ENCODE data around the gene EFL1. TPM values are rescaled to one million over a fixed set of nuclear protein-coding genes. Genes with fewer than 3 reads are reported as not detected.

Gene EFL1
- total and polyA plus RNA-seq, 2 experiments from 2014 or later, result 15.4 to 46.4 TPM

DNA sequence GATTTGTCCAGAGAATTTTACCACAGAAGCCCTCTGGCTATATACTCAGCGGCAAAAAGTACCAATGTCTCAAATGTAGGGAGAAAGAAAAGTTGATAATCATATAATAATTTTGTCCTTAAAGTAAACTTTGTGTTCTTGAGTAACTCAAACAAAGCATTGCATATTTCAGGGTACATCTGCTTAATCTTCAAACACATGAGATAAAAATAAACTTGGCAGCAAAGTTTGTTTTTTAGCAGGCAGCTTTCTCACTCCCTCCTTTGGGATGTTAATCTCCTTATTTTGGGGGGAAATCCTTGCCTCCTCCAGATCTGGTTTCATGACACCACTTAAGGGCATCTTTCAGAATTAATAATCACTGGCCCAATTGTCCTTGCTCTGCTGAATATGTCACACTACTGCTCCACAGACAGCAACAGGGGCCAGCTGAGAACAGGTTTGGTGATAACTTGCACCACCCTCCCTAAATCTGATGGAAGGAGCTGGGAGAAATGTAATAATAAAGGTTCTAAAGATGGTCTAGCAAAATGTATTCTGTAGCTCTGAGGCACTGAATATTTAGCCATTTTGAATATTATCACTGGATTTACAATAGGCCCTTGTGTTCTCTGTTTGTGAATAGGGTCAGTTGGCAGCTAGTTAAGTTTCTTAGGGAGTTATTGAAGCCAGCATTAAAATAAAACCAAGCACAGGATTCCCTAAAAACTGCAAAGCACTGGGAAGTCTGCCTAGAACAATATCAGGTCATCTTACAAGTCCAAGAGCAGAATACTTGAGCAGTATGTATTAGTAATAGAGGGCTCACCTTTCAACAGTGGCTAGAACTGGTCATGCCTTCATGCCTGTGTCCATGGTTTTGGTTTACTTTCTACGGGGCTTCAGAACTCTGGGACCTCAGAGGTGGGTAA, 79.2 kb downstream of the EFL1 start:
- DNase-seq (ENCODE audit: low spot score), result no peak
- H3K4me3 Mint-ChIP-seq, result no peak overlapping the region
- peaks cover 12% of the 10 kb centered on the region; the same call in 2 of the 3 replicates for H3K4me1 Mint-ChIP-seq
- H3K4me3 ChIP-seq, result no peak overlapping the region
- TF ChIP-seq, protein P1, sequence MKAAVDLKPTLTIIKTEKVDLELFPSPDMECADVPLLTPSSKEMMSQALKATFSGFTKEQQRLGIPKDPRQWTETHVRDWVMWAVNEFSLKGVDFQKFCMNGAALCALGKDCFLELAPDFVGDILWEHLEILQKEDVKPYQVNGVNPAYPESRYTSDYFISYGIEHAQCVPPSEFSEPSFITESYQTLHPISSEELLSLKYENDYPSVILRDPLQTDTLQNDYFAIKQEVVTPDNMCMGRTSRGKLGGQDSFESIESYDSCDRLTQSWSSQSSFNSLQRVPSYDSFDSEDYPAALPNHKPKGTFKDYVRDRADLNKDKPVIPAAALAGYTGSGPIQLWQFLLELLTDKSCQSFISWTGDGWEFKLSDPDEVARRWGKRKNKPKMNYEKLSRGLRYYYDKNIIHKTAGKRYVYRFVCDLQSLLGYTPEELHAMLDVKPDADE (IDR thresholded peaks at IDR 0.05), result no peak
- TF ChIP-seq ZNF331 (CRISPR knock-in tag; IDR thresholded peaks at IDR 0.05; ENCODE audit: low read depth) (no peak), NANOG (IDR thresholded peaks at IDR 0.05; ENCODE audit: borderline replicate concordance) (no peak), EZH2 (IDR thresholded peaks at IDR 0.05; ENCODE audit: low read depth, unreplicated experiment) (no peak), STAT1 (IDR thresholded peaks at IDR 0.05; ENCODE audit: unreplicated experiment) (no peak), JUNB (IDR thresholded peaks at IDR 0.05; ENCODE audit: unreplicated experiment) (no peak), ZNF114 (CRISPR knock-in tag; IDR thresholded peaks at IDR 0.05) (no peak), POLR2AphosphoS5 (IDR thresholded peaks at IDR 0.05; ENCODE audit: low read depth) (no peak), CREB1 (CRISPR knock-in tag; IDR thresholded peaks at IDR 0.05; ENCODE audit: low read depth) (no peak), EZH2phosphoT487 (IDR thresholded peaks at IDR 0.05; ENCODE audit: unreplicated experiment) (no peak)
- TF ChIP-seq, protein P2, sequence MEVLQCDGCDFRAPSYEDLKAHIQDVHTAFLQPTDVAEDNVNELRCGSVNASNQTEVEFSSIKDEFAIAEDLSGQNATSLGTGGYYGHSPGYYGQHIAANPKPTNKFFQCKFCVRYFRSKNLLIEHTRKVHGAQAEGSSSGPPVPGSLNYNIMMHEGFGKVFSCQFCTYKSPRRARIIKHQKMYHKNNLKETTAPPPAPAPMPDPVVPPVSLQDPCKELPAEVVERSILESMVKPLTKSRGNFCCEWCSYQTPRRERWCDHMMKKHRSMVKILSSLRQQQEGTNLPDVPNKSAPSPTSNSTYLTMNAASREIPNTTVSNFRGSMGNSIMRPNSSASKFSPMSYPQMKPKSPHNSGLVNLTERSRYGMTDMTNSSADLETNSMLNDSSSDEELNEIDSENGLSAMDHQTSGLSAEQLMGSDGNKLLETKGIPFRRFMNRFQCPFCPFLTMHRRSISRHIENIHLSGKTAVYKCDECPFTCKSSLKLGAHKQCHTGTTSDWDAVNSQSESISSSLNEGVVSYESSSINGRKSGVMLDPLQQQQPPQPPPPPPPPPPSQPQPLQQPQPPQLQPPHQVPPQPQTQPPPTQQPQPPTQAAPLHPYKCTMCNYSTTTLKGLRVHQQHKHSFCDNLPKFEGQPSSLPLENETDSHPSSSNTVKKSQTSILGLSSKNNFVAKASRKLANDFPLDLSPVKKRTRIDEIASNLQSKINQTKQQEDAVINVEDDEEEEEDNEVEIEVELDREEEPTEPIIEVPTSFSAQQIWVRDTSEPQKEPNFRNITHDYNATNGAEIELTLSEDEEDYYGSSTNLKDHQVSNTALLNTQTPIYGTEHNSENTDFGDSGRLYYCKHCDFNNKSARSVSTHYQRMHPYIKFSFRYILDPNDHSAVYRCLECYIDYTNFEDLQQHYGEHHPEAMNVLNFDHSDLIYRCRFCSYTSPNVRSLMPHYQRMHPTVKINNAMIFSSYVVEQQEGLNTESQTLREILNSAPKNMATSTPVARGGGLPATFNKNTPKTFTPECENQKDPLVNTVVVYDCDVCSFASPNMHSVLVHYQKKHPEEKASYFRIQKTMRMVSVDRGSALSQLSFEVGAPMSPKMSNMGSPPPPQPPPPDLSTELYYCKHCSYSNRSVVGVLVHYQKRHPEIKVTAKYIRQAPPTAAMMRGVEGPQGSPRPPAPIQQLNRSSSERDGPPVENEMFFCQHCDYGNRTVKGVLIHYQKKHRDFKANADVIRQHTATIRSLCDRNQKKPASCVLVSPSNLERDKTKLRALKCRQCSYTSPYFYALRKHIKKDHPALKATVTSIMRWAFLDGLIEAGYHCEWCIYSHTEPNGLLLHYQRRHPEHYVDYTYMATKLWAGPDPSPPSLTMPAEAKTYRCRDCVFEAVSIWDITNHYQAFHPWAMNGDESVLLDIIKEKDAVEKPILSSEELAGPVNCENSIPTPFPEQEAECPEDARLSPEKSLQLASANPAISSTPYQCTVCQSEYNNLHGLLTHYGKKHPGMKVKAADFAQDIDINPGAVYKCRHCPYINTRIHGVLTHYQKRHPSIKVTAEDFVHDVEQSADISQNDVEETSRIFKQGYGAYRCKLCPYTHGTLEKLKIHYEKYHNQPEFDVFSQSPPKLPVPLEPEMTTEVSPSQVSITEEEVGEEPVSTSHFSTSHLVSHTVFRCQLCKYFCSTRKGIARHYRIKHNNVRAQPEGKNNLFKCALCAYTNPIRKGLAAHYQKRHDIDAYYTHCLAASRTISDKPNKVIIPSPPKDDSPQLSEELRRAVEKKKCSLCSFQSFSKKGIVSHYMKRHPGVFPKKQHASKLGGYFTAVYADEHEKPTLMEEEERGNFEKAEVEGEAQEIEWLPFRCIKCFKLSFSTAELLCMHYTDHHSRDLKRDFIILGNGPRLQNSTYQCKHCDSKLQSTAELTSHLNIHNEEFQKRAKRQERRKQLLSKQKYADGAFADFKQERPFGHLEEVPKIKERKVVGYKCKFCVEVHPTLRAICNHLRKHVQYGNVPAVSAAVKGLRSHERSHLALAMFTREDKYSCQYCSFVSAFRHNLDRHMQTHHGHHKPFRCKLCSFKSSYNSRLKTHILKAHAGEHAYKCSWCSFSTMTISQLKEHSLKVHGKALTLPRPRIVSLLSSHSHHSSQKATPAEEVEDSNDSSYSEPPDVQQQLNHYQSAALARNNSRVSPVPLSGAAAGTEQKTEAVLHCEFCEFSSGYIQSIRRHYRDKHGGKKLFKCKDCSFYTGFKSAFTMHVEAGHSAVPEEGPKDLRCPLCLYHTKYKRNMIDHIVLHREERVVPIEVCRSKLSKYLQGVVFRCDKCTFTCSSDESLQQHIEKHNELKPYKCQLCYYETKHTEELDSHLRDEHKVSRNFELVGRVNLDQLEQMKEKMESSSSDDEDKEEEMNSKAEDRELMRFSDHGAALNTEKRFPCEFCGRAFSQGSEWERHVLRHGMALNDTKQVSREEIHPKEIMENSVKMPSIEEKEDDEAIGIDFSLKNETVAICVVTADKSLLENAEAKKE (CRISPR knock-in tag; IDR thresholded peaks at IDR 0.05), result no peak
- TF ChIP-seq, protein P3, sequence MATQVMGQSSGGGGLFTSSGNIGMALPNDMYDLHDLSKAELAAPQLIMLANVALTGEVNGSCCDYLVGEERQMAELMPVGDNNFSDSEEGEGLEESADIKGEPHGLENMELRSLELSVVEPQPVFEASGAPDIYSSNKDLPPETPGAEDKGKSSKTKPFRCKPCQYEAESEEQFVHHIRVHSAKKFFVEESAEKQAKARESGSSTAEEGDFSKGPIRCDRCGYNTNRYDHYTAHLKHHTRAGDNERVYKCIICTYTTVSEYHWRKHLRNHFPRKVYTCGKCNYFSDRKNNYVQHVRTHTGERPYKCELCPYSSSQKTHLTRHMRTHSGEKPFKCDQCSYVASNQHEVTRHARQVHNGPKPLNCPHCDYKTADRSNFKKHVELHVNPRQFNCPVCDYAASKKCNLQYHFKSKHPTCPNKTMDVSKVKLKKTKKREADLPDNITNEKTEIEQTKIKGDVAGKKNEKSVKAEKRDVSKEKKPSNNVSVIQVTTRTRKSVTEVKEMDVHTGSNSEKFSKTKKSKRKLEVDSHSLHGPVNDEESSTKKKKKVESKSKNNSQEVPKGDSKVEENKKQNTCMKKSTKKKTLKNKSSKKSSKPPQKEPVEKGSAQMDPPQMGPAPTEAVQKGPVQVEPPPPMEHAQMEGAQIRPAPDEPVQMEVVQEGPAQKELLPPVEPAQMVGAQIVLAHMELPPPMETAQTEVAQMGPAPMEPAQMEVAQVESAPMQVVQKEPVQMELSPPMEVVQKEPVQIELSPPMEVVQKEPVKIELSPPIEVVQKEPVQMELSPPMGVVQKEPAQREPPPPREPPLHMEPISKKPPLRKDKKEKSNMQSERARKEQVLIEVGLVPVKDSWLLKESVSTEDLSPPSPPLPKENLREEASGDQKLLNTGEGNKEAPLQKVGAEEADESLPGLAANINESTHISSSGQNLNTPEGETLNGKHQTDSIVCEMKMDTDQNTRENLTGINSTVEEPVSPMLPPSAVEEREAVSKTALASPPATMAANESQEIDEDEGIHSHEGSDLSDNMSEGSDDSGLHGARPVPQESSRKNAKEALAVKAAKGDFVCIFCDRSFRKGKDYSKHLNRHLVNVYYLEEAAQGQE (IDR thresholded peaks at IDR 0.05; ENCODE audit: unreplicated experiment), result no peak
- TF ChIP-seq, protein P4, sequence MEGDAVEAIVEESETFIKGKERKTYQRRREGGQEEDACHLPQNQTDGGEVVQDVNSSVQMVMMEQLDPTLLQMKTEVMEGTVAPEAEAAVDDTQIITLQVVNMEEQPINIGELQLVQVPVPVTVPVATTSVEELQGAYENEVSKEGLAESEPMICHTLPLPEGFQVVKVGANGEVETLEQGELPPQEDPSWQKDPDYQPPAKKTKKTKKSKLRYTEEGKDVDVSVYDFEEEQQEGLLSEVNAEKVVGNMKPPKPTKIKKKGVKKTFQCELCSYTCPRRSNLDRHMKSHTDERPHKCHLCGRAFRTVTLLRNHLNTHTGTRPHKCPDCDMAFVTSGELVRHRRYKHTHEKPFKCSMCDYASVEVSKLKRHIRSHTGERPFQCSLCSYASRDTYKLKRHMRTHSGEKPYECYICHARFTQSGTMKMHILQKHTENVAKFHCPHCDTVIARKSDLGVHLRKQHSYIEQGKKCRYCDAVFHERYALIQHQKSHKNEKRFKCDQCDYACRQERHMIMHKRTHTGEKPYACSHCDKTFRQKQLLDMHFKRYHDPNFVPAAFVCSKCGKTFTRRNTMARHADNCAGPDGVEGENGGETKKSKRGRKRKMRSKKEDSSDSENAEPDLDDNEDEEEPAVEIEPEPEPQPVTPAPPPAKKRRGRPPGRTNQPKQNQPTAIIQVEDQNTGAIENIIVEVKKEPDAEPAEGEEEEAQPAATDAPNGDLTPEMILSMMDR (conservative IDR thresholded peaks at IDR 0.05; ENCODE audit: low read depth in 2 of 2), result no peak
- no peak overlapping the region for H3K27ac ChIP-seq (ENCODE audit: low read depth)
- H3K4me1 ChIP-seq (ENCODE audit: insufficient read depth), result 0 out of 2 replicates have a peak, but pooled peaks cover 4% of the 10 kb centered on the region
- H3K36me3 ChIP-seq (ENCODE audit: insufficient read depth), result no peaks in the 10 kb centered on the region
- H3K36me3 Mint-ChIP-seq (ENCODE audit: low read depth), result no peaks in the 10 kb centered on the region
- no peaks in the 10 kb centered on the region for H3K9me3 Mint-ChIP-seq
- H4K20me1 ChIP-seq (replicated peaks; ENCODE audit: insufficient read depth), result 0 out of 2 replicates have a peak, but pooled peaks cover 6% of the 10 kb centered on the region
- H3K4me2 ChIP-seq, result no peak overlapping the region
- H3K27me3 ChIP-seq (ENCODE audit: insufficient read depth), result no peaks in the 10 kb centered on the region
- H3K79me2 ChIP-seq (replicated peaks; ENCODE audit: insufficient read depth), result no peaks in the 10 kb centered on the region
- H3K27me3 Mint-ChIP-seq (ENCODE audit: insufficient read depth, low read depth, poor library complexity), result peaks cover 1% of the 10 kb centered on the region
- no peak overlapping the region for H2AFZ ChIP-seq
- no peak for ATAC-seq
- no peaks in the 10 kb centered on the region for H3F3A ChIP-seq (replicated peaks; ENCODE audit: low read depth)
- H3K9me2 ChIP-seq (ENCODE audit: insufficient read depth), result no peaks in the 10 kb centered on the region
- no peak overlapping the region; the same call in 1 of the 2 replicates for H3K27ac Mint-ChIP-seq

Measured in GM23338 (cell line).